CD4-positive, alpha-beta T cell treated with Interferon gamma for 1 hour (primary cell): ENCODE data around the gene JAKMIP1.

ENCODE experiments used
- DNase-seq: peaks from one replicate; pipeline ENCODE4 v3.0.0-alpha.2; 2020

Gene JAKMIP1

GRCh38 chr4:6114601-6115000 lies 85.7 kb downstream of the JAKMIP1 start:
- no peak for DNase-seq

- no peak for DNase-seq
Measured at GRCh38 chr4:6114181-6114580, 86.2 kb downstream of the JAKMIP1 start.

GRCh38 chr4:6113641-6114040 lies 86.7 kb downstream of the JAKMIP1 start:
- no peak for DNase-seq

GRCh38 chr4:6112606-6113290 lies 87.6 kb downstream of the JAKMIP1 start:
- DNase-seq: no peak

GRCh38 chr4:6111354-6111960 lies 88.9 kb downstream of the JAKMIP1 start:
- DNase-seq: no peak

- no peak for DNase-seq
Measured at GRCh38 chr4:6110681-6111353, 89.5 kb downstream of the JAKMIP1 start.

GRCh38 chr4:6109842-6110560 lies 90.3 kb downstream of the JAKMIP1 start:
- DNase-seq: no peak

GRCh38 chr4:6107886-6108285 lies 92.5 kb downstream of the JAKMIP1 start:
- DNase-seq: no peak

GRCh38 chr4:6107114-6107791 lies 93.1 kb downstream of the JAKMIP1 start:
- no peak for DNase-seq

- no peak for DNase-seq
Measured at GRCh38 chr4:6106156-6106555, 94.2 kb downstream of the JAKMIP1 start.

- no peak for DNase-seq
Measured at GRCh38 chr4:6105311-6105911, 94.9 kb downstream of the JAKMIP1 start.

GRCh38 chr4:6104541-6105130 lies 95.7 kb downstream of the JAKMIP1 start:
- no peak for DNase-seq

GRCh38 chr4:6097581-6097980 lies 102.8 kb downstream of the JAKMIP1 start:
- DNase-seq: no peak

GRCh38 chr4:6095897-6096296 lies 104.5 kb downstream of the JAKMIP1 start:
- DNase-seq: no peak

GRCh38 chr4:6095023-6095752 lies 105.2 kb downstream of the JAKMIP1 start:
- DNase-seq: no peak

- DNase-seq: no peak
Measured at GRCh38 chr4:6093671-6094070, 106.7 kb downstream of the JAKMIP1 start.

GRCh38 chr4:6092971-6093370 lies 107.4 kb downstream of the JAKMIP1 start:
- DNase-seq: no peak

- DNase-seq: no peak
Measured at GRCh38 chr4:6092131-6092530, 108.2 kb downstream of the JAKMIP1 start.

GRCh38 chr4:6090931-6091330 lies 109.4 kb downstream of the JAKMIP1 start:
- no peak for DNase-seq

- no peak for DNase-seq
Measured at GRCh38 chr4:6088950-6089349, 111.4 kb downstream of the JAKMIP1 start.

GRCh38 chr4:6087669-6088341 lies 112.5 kb downstream of the JAKMIP1 start:
- no peak for DNase-seq
